SH-SY5Y (cell line): Measurements from ENCODE around the gene SAE1.

Experiments
- GATA2 ChIP-seq: IDR thresholded peaks from 2 replicates; pipeline ENCODE4 v1.6.1; 2011; ENCODE audit warnings: mild to moderate bottlenecking, low read depth, low read length
- GATA3 ChIP-seq: IDR thresholded peaks from 2 replicates; pipeline ENCODE4 v1.6.1; 2011; ENCODE audit warnings: low read depth, mild to moderate bottlenecking, low read length, moderate library complexity

DNA sequence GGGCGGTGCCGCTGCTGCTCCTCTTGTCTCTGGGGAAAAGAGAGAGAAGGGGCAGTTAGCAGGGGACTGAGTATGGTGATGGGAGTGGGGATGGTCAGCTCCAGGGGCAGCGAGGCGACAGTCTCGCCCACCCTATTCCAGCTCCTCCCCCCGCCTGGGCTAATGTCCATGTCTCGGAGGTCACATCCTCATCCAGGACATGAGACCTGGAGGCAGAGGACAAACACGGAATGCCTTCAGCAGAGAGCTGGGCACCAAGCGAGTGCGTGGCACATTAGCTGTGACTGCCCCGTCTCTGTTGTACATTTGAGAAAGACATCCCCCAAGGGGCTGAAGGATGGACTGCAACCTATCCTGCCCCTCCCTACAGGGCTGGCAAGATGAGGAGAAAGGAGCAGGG lies 91.3 kb downstream of the SAE1 start:
- TF ChIP-seq GATA2 (no peak), GATA3 (no peak)
